Neural cell (in vitro differentiated cells): ENCODE results near the gene RTN4. TPM values are rescaled to one million over a fixed set of nuclear protein-coding genes. Genes with fewer than 3 reads are reported as not detected.

Experiments used
- H2AFZ ChIP-seq: fragments of 200-600, 300-800 bp; sonication (generic), shearing (Covaris generic); 2 replicates; pipeline ENCODE4 v1.6.0; 2014; ENCODE audit warnings: low read depth, mild to moderate bottlenecking, antibody characterized with exemption, low read length, moderate library complexity
- H3F3A ChIP-seq: fragments of 200-600 bp; shearing (Covaris generic); 2 replicates; pipeline ENCODE4 v1.6.1; 2016; ENCODE audit warnings: mild to moderate bottlenecking, moderate library complexity, mixed read lengths, antibody characterized with exemption, low read length; ENCODE audit not compliant: insufficient read depth, poor library complexity, severe bottlenecking
- H3K27ac ChIP-seq: fragments of 200-600, 300-800 bp; sonication (generic), shearing (Covaris generic); 2 replicates; pipeline ENCODE4 v1.5.1; 2014; ENCODE audit warnings: mild to moderate bottlenecking, low read length, moderate library complexity
- H3K27me3 ChIP-seq: fragments of 300-800, 200-600 bp; sonication (generic), shearing (Covaris generic); 2 replicates; pipeline ENCODE4 v1.6.0; 2014; ENCODE audit warnings: mild to moderate bottlenecking, low read depth, low read length, moderate library complexity; ENCODE audit not compliant: insufficient read depth
- H3K36me3 ChIP-seq: fragments of 300-800, 200-600 bp; sonication (generic), shearing (Covaris generic); 2 replicates; pipeline ENCODE4 v1.5.1; 2014; ENCODE audit warnings: mild to moderate bottlenecking, antibody characterized with exemption, low read length, moderate library complexity; ENCODE audit not compliant: insufficient read depth
- H3K4me2 ChIP-seq: fragments of 300-800, 200-600 bp; sonication (generic), shearing (Covaris generic); 2 replicates; pipeline ENCODE4 v1.6.0; 2014; ENCODE audit warnings: mild to moderate bottlenecking, low read length
- H3K4me3 ChIP-seq: fragments of 300-800, 200-600 bp; sonication (generic), shearing (Covaris generic); 2 replicates; pipeline ENCODE4 v1.5.1; 2014; ENCODE audit warnings: mild to moderate bottlenecking, low read length, moderate library complexity
- H3K79me2 ChIP-seq: fragments of 200-600 bp; shearing (Covaris generic); replicated peaks from 2 replicates; pipeline ENCODE4 v1.6.0; 2014; ENCODE audit warnings: mild to moderate bottlenecking, low read length, moderate library complexity; ENCODE audit not compliant: insufficient read depth
- H3K9ac ChIP-seq: fragments of 300-800, 200-600 bp; sonication (generic), shearing (Covaris generic); 2 replicates; pipeline ENCODE4 v1.6.1; 2016; ENCODE audit warnings: mild to moderate bottlenecking, low read length, mixed read lengths
- H3K9me2 ChIP-seq: fragments of 200-600 bp; shearing (Covaris generic); 2 replicates; pipeline ENCODE4 v1.6.1; 2016; ENCODE audit warnings: mild to moderate bottlenecking, low read length, mixed read lengths; ENCODE audit not compliant: insufficient read depth
- H3K9me3 ChIP-seq: fragments of 200-600, 300-800 bp; sonication (generic), shearing (Covaris generic); 2 replicates; pipeline ENCODE4 v1.6.1; 2016; ENCODE audit warnings: mild to moderate bottlenecking, mixed run types, low read length, moderate library complexity, mixed read lengths
- H4K20me1 ChIP-seq: fragments of 200-600 bp; shearing (Covaris generic); 2 replicates; pipeline ENCODE4 v1.6.1; 2016; ENCODE audit warnings: mild to moderate bottlenecking, mixed run types; ENCODE audit not compliant: insufficient read depth
- CTCF ChIP-seq: fragments of 450-650 bp; IDR thresholded peaks from 2 replicates; pipeline ENCODE4 v1.5.1; 2014; ENCODE audit warnings: antibody characterized with exemption, mild to moderate bottlenecking, moderate library complexity; ENCODE audit not compliant: poor library complexity, severe bottlenecking
- EP300 ChIP-seq: fragments of 450-650 bp; conservative IDR thresholded peaks from 2 replicates; pipeline ENCODE4 v1.6.1; 2014; ENCODE audit warnings: antibody characterized with exemption, mild to moderate bottlenecking, moderate library complexity; ENCODE audit not compliant: poor library complexity, severe bottlenecking
- EZH2 ChIP-seq: fragments of 200-600, 300-800 bp; shearing (Covaris generic), sonication (generic); IDR thresholded peaks from 2 replicates; pipeline ENCODE4 v1.6.1; 2014; ENCODE audit warnings: antibody characterized with exemption, low read length, borderline replicate concordance, mild to moderate bottlenecking; ENCODE audit not compliant: insufficient read depth, poor library complexity, severe bottlenecking
- MXI1 ChIP-seq: fragments of 450-650 bp; conservative IDR thresholded peaks from 2 replicates; pipeline ENCODE4 v1.6.1; 2014; ENCODE audit warnings: antibody characterized with exemption, mild to moderate bottlenecking; ENCODE audit not compliant: poor library complexity, severe bottlenecking
- POLR2AphosphoS5 ChIP-seq: IDR thresholded peaks from 2 replicates; pipeline ENCODE4 v1.6.1; 2012
- RAD21 ChIP-seq: fragments of 450-650 bp; conservative IDR thresholded peaks from 2 replicates; pipeline ENCODE4 v1.6.1; 2014; ENCODE audit warnings: antibody characterized with exemption, mild to moderate bottlenecking, moderate library complexity
- REST ChIP-seq: IDR thresholded peaks from 2 replicates; pipeline ENCODE4 v1.6.1; 2012; ENCODE audit warnings: borderline replicate concordance
- SMC3 ChIP-seq: fragments of 450-650 bp; conservative IDR thresholded peaks from 2 replicates; pipeline ENCODE4 v1.6.1; 2014; ENCODE audit warnings: antibody characterized with exemption, mild to moderate bottlenecking, moderate library complexity; ENCODE audit not compliant: poor library complexity
- TAF1 ChIP-seq: IDR thresholded peaks from 2 replicates; pipeline ENCODE4 v1.6.1; 2012; ENCODE audit warnings: low read depth
- polyA plus RNA-seq: library from polyadenylated mRNA; depleted of rRNA; stranded (reverse); fragments of >200 nt; gene quantifications from 2 replicates; pipeline ENCODE4 v1.2.3, GENCODE V29; 2014

RTN4 gene
- polyA plus RNA-seq, 1 donor from 2014 or later: 582 TPM

- no peaks in the 10 kb centered on the region for H3K9me2 ChIP-seq
- no peak overlapping the region for H3K4me3 ChIP-seq
- H3K27me3 ChIP-seq: no peaks in the 10 kb centered on the region
- H4K20me1 ChIP-seq: peaks cover 43% of the 10 kb centered on the region
- no peaks in the 10 kb centered on the region for H3K9me3 ChIP-seq
- H3K27ac ChIP-seq: no peak overlapping the region
- H2AFZ ChIP-seq: no peak overlapping the region
- H3K79me2 ChIP-seq: peaks cover 99% of the 10 kb centered on the region
- H3K4me2 ChIP-seq: no peak overlapping the region
- H3F3A ChIP-seq: no peaks in the 10 kb centered on the region
- H3K9ac ChIP-seq: no peak overlapping the region
- no peak for TF ChIP-seq SMC3
- no peak for TF ChIP-seq EZH2
- TF ChIP-seq RAD21: no peak
- TF ChIP-seq TAF1: no peak
- TF ChIP-seq POLR2AphosphoS5: no peak
- no peak for TF ChIP-seq CTCF
- TF ChIP-seq EP300: no peak
- no peaks in the 10 kb centered on the region for H3K36me3 ChIP-seq
Observed at GRCh38 chr2:55033076-55033742, 17.0 kb downstream of the RTN4 start.

- H3K9me2 ChIP-seq: no peaks in the 10 kb centered on the region
- H3K4me3 ChIP-seq: no peak overlapping the region
- H3K4me2 ChIP-seq: no peak overlapping the region
- peaks cover 97% of the 10 kb centered on the region for H3K79me2 ChIP-seq
- H3K36me3 ChIP-seq: no peaks in the 10 kb centered on the region
- H3K27me3 ChIP-seq: no peaks in the 10 kb centered on the region
- H3K9ac ChIP-seq: no peak overlapping the region
- H3F3A ChIP-seq: no peaks in the 10 kb centered on the region
- no peaks in the 10 kb centered on the region for H3K9me3 ChIP-seq
- H2AFZ ChIP-seq: no peak overlapping the region
- H3K27ac ChIP-seq: no peak overlapping the region
- H4K20me1 ChIP-seq: peaks cover 39% of the 10 kb centered on the region
- TF ChIP-seq SMC3: no peak
- no peak for TF ChIP-seq CTCF
- TF ChIP-seq REST: no peak
- TF ChIP-seq TAF1: no peak
- TF ChIP-seq RAD21: no peak
- TF ChIP-seq EZH2: no peak
- no peak for TF ChIP-seq POLR2AphosphoS5
- TF ChIP-seq EP300: no peak
- no peak for TF ChIP-seq MXI1
Observed at GRCh38 chr2:55031505-55031904, 18.7 kb downstream of the RTN4 start.
